Astrocyte (in vitro differentiated cells and primary cell): ENCODE measurements around the gene ECM1. TPM values are rescaled to one million over a fixed set of nuclear protein-coding genes. Genes with fewer than 3 reads are reported as not detected.

Experiments
- DNase-seq: peaks from one replicate; pipeline ENCODE4 v3.0.0-alpha.2; 2010; ENCODE audit warnings: low read depth
- FAIRE-seq: peaks from 2 replicates; lab custom pipeline; 2011; peaks lifted over from hg19 to GRCh38; lab: Jason Lieb, UNC
- H2AFZ ChIP-seq: 2 replicates; pipeline ENCODE4 v1.6.0; 2012; ENCODE audit warnings: low read depth, low read length, inconsistent platforms
- H3K27ac ChIP-seq: 2 replicates; pipeline ENCODE4 v1.5.1; 2011; ENCODE audit warnings: low read depth, low read length, inconsistent platforms
- H3K27me3 ChIP-seq: 2 replicates; pipeline ENCODE4 v1.6.0; 2011; ENCODE audit warnings: low read length, inconsistent platforms; ENCODE audit not compliant: insufficient read depth
- H3K36me3 ChIP-seq: 2 replicates; pipeline ENCODE4 v1.5.1; 2011; ENCODE audit warnings: low read length, inconsistent platforms; ENCODE audit not compliant: insufficient read depth
- H3K4me1 ChIP-seq: 2 replicates; pipeline ENCODE4 v1.5.1; 2011; ENCODE audit warnings: low read length, inconsistent platforms; ENCODE audit not compliant: insufficient read depth
- H3K4me2 ChIP-seq: 2 replicates; pipeline ENCODE4 v1.6.0; 2012; ENCODE audit warnings: low read length, inconsistent platforms
- H3K4me3 ChIP-seq: 2 replicates; pipeline ENCODE4 v1.5.1; 2011; ENCODE audit warnings: low read depth, mild to moderate bottlenecking, low read length, inconsistent platforms; ENCODE audit not compliant: insufficient read depth
- H3K79me2 ChIP-seq: 2 replicates; pipeline ENCODE4 v1.6.0; 2012; ENCODE audit warnings: mild to moderate bottlenecking, low read length, inconsistent platforms; ENCODE audit not compliant: insufficient read depth
- H3K9ac ChIP-seq: 2 replicates; pipeline ENCODE4 v1.6.0; 2012; ENCODE audit warnings: mild to moderate bottlenecking, low read length, inconsistent platforms
- H3K9me3 ChIP-seq: 2 replicates; pipeline ENCODE4 v1.5.1; 2012; ENCODE audit warnings: low read depth, mild to moderate bottlenecking, low read length, inconsistent platforms; ENCODE audit not compliant: insufficient read depth
- H4K20me1 ChIP-seq: 2 replicates; pipeline ENCODE4 v1.6.0; 2012; ENCODE audit warnings: low read length, inconsistent platforms; ENCODE audit not compliant: insufficient read depth
- H3K27ac Mint-ChIP-seq: one replicate; pipeline ENCODE4 v1.8.0; 2021; ENCODE audit warnings: mild to moderate bottlenecking, mixed read lengths; ENCODE audit not compliant: unreplicated experiment
- H3K27me3 Mint-ChIP-seq: one replicate; pipeline ENCODE4 v1.8.0; 2021; ENCODE audit warnings: low read depth, mixed read lengths; ENCODE audit not compliant: unreplicated experiment
- H3K36me3 Mint-ChIP-seq: one replicate; pipeline ENCODE4 v1.8.0; 2021; ENCODE audit warnings: low read depth, mixed read lengths; ENCODE audit not compliant: unreplicated experiment
- H3K4me1 Mint-ChIP-seq: one replicate; pipeline ENCODE4 v1.8.0; 2021; ENCODE audit warnings: low read depth, mixed read lengths; ENCODE audit not compliant: unreplicated experiment
- H3K4me3 Mint-ChIP-seq: one replicate; pipeline ENCODE4 v1.8.0; 2021; ENCODE audit warnings: mild to moderate bottlenecking, moderate library complexity, mixed read lengths; ENCODE audit not compliant: unreplicated experiment
- H3K9me3 Mint-ChIP-seq: one replicate; pipeline ENCODE4 v1.8.0; 2021; ENCODE audit warnings: mild to moderate bottlenecking, mixed read lengths; ENCODE audit not compliant: unreplicated experiment
- CTCF ChIP-seq: IDR thresholded peaks from 2 replicates; pipeline ENCODE4 v1.5.1; 2011; ENCODE audit warnings: low read depth, mild to moderate bottlenecking, inconsistent platforms, low read length, moderate library complexity; ENCODE audit not compliant: insufficient read depth
- EZH2 ChIP-seq: IDR thresholded peaks from 2 replicates; pipeline ENCODE4 v1.6.1; 2012; ENCODE audit warnings: mild to moderate bottlenecking, low read length, inconsistent platforms; ENCODE audit not compliant: insufficient read depth
- total RNA-seq: library from RNA; stranded (reverse); gene quantifications from 2 replicates; pipeline ENCODE4 v1.2.1, GENCODE V29; 2021

ECM1 gene
- total RNA-seq, 1 donor from 2014 or later, result 26.0 TPM

GRCh38 chr1:150514260-150514659 is 6.4 kb downstream of the ECM1 start:
- peaks cover 7% of the 10 kb centered on the region for H3K4me1 ChIP-seq
- H3K9ac ChIP-seq, result no peak overlapping the region
- Mint-ChIP-seq H3K9me3 (no peaks in the 10 kb centered on the region), H3K27me3 (no peaks in the 10 kb centered on the region), H3K4me1 (peaks cover 11% of the 10 kb centered on the region), H3K36me3 (peaks cover 16% of the 10 kb centered on the region), H3K4me3 (no peak overlapping the region), H3K27ac (no peak overlapping the region)
- no peak overlapping the region for H3K4me2 ChIP-seq
- no peak overlapping the region for H2AFZ ChIP-seq
- no peak for FAIRE-seq
- H4K20me1 ChIP-seq, result no peaks in the 10 kb centered on the region
- H3K27ac ChIP-seq, result no peak overlapping the region
- peaks cover 5% of the 10 kb centered on the region for H3K79me2 ChIP-seq
- no peaks in the 10 kb centered on the region for H3K9me3 ChIP-seq
- TF ChIP-seq CTCF, result no peak
- TF ChIP-seq EZH2, result no peak
- DNase-seq, result no peak
- H3K36me3 ChIP-seq, result no peaks in the 10 kb centered on the region
- H3K4me3 ChIP-seq, result no peak overlapping the region
- H3K27me3 ChIP-seq, result no peaks in the 10 kb centered on the region

- Histone ChIP-seq H3K27me3 (no peaks in the 10 kb centered on the region), H3K79me2 (peaks cover 3% of the 10 kb centered on the region), H4K20me1 (no peaks in the 10 kb centered on the region), H3K4me2 (peak overlapping the region; percentile 94), H3K4me3 (peak overlapping the region; percentile 70), H3K9ac (peak overlapping the region; percentile 81), H3K4me1 (peaks cover 4% of the 10 kb centered on the region), H2AFZ (peak overlapping the region; percentile 84), H3K27ac (peak overlapping the region; percentile 44), H3K36me3 (no peaks in the 10 kb centered on the region), H3K9me3 (no peaks in the 10 kb centered on the region)
- TF ChIP-seq CTCF, result no peak
- no peak for TF ChIP-seq EZH2
- FAIRE-seq, result no peak
- Mint-ChIP-seq H3K27ac (no peak overlapping the region), H3K27me3 (no peaks in the 10 kb centered on the region), H3K36me3 (peaks cover 16% of the 10 kb centered on the region), H3K4me3 (peak overlapping the region; percentile 87), H3K4me1 (peaks cover 11% of the 10 kb centered on the region), H3K9me3 (no peaks in the 10 kb centered on the region)
- no peak for DNase-seq
These were observed 7.0 kb downstream of the ECM1 start for GRCh38 chr1:150514913-150515327.

- no peaks in the 10 kb centered on the region for H3K27me3 ChIP-seq
- peak within 1 kb of the TSS; percentile 87 for H2AFZ ChIP-seq
- peaks cover 13% of the 10 kb centered on the region for H3K36me3 Mint-ChIP-seq
- no peaks in the 10 kb centered on the region for H4K20me1 ChIP-seq
- peak within 1 kb of the TSS; percentile 94 for H3K4me2 ChIP-seq
- H3K27me3 Mint-ChIP-seq, result no peaks in the 10 kb centered on the region
- DNase-seq (peak; percentile 87), FAIRE-seq (no peak)
- H3K9me3 ChIP-seq, result no peaks in the 10 kb centered on the region
- H3K4me3 Mint-ChIP-seq, result peak within 1 kb of the TSS; percentile 87
- TF ChIP-seq CTCF (no peak), EZH2 (no peak)
- peak within 1 kb of the TSS; percentile 81 for H3K9ac ChIP-seq
- H3K4me3 ChIP-seq, result peak within 1 kb of the TSS; percentile 70
- peak within 1 kb of the TSS; percentile 89 for H3K27ac Mint-ChIP-seq
- peaks cover 4% of the 10 kb centered on the region for H3K4me1 ChIP-seq
- H3K9me3 Mint-ChIP-seq, result no peaks in the 10 kb centered on the region
- peaks cover 11% of the 10 kb centered on the region for H3K4me1 Mint-ChIP-seq
- H3K36me3 ChIP-seq, result no peaks in the 10 kb centered on the region
- peaks cover 3% of the 10 kb centered on the region for H3K79me2 ChIP-seq
- H3K27ac ChIP-seq, result peak within 1 kb of the TSS; percentile 44
These were observed 7.6 kb downstream of the ECM1 start, which contains the start of gene FALEC for GRCh38 chr1:150515328-150516049. TSS of gene FALEC (plus strand) at chr1:150515752.
